GM21526 (cell line): ENCODE results near the gene LZTS2.
A peak's percentile ranks its signal among the peaks of the same experiment; 100 is the strongest.

ENCODE experiments used
- ATAC-seq: cut with Tn5 transposase; IDR thresholded peaks from one replicate; pipeline ENCODE4 v1.9.1; 2021; ENCODE audit warnings: moderate library complexity; ENCODE audit not compliant: unreplicated experiment, low FRiP score

Gene LZTS2

DNA sequence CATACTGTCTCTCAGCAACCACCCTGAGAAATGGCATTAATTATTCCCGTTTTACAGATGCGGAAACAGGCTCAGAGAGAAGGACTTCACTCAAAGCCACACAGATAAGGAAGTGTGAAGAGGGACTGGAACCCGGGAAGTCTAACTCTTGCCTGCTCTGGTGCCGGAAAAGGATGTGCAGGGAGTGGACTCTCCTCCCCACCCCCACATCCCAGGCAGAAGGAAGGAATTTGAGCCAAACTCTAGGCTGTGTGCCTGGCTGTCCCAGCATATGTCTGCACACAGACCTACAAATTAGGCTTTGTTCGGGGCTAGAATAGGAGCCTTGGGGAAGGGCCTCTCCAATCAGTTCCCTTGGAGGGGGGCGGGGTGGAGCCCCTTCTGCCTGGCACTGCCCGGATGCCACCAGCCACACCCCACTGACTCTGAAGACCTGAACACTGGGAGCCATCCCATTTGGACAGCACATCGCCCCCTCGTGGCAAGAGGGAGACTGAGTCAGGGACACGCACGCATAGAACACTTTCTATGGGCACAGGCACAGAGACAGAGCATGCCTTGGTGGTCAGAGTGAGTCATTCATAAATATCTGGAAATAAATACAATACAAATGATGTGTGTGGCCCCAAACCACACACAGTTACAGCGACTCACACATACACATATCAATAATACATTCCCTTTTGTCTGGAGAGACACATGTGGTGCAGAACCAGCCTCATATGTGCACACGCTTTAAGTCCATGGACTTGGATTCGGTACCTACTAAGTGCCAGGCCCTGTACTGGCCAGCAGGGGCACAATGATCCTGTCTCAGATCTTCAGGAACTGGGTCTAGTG lies 13.1 kb downstream of the LZTS2 start:
- peak; percentile 62 for ATAC-seq

DNA sequence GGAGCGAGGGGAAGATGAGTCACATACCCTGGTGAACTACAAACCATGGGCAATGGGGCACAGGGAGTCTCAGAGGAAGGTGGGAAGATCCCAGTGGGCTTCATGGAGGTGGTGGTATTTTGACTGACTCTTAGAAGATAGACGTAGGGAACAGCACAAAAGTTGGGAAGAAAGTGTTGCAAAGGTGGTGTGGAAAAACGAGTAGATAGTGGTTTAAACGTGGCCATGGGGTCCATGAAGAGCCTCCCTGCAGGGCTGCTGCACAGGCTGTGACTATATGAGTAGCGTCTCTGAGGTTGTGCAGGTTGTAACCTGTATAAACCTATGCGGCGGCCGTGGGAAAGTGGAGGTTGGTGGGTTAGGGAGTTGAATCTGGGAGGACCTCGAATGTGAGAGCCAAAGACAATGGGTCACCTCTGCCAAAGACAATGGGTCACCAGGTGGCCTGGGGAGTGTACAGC lies 13.8 kb downstream of the LZTS2 start:
- ATAC-seq: no peak

DNA sequence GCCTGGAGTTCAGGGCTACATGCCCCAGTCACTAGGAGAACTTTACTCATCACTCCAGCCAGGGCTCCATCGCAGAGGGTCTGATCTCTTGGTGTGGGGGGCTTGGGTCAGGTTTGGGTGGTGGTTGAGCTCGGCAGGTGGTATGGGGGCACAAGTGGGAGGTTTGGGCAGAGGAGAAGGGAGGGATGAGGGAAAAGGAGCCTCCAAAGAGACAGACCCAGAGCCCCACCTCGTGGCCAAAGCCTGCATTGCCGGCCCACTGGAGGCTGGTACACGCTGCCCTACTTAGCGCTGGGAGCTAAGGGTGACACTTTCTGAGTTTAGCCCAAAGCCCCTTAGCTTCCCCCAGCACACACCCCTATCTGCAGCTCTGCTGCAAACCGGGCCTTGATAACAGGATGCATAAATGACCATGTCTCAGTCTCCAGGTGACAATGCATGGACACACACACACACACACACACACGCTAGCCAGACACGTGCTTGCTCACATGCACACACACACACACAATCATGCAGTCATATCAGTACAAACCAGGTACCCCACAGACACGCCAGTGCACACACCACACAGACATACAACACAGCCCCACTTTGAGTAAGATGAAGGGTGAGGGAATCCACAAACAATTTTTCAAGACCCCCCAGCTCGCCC lies 14.7 kb downstream of the LZTS2 start:
- no peak for ATAC-seq

- no peak for ATAC-seq
Measured at GRCh38 chr10:101014966-101015581, 15.5 kb downstream of the LZTS2 start.

- no peak for ATAC-seq
Measured at GRCh38 chr10:101015582-101015973, 16.0 kb downstream of the LZTS2 start.

DNA sequence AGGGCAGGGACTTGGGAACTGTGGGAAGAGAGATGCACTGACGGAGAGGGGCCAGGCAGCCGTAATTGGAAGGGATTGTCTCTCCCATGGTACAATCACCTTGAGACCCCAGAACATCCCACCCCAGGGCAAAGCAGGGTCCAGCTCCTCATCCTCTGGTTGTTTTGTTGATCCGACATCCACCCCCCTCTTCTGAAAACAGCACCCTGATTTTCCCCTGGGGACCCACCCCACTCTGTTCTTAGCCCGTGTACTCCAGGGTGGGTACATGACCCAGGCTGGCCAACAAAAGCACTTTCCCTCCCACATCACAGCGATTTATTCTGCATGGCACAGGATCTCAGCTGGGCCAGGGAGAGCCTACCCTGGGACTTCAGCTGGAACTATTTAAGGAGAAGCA lies 17.2 kb downstream of the LZTS2 start:
- no peak for ATAC-seq

GRCh38 chr10:101018118-101018599 lies 18.6 kb downstream of the LZTS2 start:
- no peak for ATAC-seq

GRCh38 chr10:101018600-101019439 lies 19.2 kb downstream of the LZTS2 start:
- ATAC-seq: no peak

GRCh38 chr10:101019440-101019703 lies 19.8 kb downstream of the LZTS2 start:
- ATAC-seq: no peak

GRCh38 chr10:101020427-101021075 lies 20.9 kb downstream of the LZTS2 start:
- no peak for ATAC-seq

DNA sequence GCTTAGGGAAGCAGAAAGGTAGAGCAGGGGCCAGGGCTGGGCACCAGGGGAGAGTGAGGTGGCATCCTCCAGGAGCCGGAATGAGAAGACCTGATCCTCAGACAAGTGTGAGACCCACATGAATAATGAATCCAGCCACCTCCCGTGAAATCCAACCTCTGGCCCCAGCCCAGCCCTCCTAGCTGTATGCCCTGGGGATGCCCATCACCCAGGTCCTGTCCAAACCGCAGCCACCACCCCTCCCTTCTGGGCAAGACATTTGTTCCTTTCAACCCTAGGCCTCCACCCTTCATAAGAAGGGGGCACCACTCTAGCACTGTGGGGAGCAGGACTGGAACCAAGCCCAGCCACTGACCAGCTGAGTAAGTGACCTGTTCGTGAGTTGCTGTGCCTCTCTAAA lies 21.6 kb downstream of the LZTS2 start:
- ATAC-seq: no peak

DNA sequence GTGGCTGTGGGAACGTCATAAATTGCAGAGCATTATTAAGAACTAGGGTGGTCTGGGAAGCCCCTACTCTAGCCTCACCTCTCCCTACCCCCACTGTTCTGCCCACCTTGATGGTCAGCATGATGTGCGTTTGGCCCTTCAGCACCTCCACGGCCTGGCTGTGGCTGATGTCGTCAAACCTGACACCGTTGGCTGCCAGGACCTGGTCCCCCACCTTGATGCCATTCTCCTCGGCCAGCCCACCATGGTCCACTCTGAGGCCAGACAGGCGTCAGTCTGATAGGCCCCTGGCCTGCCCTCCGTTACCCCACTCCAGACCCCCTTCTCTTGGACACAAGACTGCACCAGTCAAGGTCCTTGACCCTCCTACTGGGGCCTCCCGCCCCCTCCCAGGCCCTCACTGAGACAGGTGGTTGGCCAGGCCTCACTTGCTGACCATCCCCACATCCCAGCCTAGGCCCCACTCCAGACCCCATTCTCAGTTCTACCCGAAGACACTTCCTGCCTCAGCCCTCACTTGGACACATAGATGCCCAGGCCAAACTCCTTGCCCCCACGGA lies 22.2 kb downstream of the LZTS2 start:
- no peak for ATAC-seq

DNA sequence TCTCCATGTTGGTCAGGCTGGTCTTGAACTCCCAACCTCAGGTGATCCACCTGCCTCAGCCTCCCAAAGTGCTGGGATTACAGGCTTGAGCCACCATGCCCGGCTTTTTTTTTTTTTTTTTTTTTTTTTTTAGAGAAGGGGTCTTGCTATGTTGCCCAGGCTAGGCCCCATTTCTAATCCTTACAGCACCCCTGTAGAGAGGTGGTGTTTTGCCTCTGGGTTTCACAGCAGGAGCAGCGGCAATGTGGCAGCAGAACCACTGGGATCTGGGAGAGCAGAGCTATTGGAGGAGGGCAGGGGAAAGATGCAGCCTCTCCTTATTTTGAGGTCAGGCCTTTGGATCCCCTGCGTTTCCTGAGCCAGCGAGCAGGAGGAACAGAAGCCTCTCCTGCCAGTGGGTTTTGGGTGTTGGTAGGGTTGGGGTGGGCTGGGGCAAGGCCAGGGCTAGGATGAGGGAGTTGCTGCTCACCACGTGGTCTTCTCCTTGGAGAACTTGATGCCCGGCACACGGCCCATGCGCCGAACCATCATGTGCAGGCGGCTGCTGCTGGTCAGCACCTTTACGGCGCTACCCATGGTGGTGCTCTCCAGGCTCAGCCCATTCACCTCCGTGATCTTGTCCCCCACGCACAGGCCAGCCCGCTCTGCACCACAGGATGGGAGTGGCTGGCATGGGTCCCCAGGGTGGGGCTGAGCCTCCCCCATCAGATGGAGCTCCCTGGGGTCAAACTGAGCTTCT lies 23.5 kb downstream of the LZTS2 start:
- ATAC-seq: no peak

DNA sequence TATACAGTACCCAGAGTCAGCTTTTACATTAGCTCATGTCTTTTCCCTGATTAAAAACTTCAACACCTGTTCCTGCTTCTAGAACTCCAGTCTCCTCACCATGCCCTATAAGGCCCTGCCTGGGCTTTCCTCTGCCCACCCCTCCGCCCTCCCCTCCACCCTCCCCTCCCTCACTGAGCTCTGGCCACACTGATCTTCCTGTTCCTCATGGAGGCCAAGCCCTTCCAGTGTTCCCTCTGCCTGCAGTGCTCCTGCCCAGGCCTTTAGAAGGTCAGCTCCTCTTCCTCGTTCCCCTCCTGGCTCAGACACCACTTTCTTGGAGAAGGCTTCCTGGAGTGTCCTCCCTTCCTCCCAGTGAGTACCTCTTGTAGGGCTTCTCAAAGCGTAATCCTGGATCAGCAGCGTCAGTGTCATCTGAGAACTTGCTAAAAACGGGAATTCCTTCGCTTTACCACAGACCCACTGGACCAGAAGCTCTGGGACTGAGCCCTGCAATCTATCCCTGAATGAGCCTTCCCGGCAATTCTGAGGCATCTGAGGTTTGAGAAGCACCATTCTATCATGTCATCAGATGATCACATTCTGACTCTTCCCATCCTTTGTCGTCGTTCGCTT lies 27.6 kb downstream of the LZTS2 start:
- no peak for ATAC-seq

DNA sequence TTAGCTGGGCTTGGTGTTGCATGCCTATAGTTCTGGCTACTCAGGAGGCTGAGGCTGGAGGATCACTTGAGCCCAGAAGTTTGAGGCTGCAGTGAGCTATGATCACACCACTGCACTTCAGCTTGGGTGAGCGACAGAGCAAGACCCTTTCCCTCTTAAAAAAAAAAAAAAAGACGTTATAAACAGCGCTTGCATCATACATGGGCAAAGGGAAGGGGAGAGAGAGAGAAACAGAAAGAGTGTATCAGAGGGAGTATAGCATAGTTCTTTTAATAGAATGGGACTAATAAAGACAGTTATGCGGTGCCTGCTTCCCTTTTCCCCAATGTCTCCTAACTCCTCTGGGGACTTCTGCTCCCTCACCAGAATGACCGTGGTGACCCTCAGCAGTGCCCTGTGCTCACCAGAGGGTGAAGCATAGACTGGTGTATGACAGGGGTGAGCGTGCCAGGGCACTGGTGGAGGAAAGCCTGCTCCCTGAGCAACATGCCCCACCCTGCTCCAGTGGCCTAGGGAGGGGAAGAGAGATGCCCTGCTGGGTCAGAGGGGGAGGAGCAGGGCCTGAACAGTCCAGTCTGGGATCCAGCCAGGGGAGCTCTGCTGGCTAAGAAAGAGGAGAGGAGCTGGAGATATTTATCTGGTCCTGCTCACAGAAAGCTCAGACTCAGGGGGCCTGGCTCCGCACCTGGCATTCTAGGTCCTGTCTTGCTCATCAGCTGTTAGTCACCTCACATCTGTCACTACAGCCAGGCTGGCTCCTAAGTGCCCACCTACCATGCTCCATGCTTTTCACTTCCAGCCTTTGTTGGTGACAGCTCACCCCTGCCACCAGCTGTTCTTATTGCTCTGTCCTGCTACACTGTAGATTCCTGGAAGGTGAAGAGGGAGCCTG lies 29.1 kb downstream of the LZTS2 start:
- no peak for ATAC-seq

DNA sequence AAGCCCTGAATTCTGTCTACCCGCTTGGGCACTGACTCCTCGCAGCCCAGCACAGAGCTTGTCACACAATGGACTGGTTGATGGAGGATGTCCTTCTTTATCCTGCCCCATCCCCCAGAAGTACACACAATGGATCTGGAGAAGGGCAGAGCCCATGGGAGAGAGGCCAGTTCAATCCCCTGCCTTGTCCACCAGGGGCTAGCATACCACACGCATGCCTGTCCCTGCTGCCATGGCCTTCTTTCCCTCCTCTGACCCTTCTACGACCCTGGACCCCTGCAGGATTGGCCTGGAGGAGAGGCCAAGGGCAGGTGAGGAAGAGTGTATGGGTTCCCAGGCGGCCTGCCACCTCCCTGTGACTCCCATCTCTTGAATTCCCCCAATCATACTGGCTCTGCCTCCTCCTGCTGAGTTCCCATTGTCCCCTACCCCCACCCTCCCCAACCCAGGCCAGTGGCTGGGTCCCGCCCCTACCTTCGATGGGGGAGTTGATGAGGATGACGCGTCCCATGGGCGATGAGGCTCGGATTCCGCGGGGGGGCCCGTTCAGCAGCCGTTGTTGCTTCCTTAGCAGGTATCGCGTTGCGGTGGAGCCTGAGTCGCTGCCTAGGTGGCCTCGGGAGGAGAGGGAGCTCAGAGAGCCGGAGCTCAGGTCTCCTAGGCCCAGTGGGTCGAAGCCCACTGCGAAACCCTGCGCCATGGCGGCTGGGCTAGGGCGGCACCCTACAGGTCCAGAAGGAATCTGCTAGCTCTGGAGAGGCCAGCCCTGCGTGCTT lies 30.1 kb downstream of the LZTS2 start:
- ATAC-seq: no peak

- no peak for ATAC-seq
Measured at GRCh38 chr10:101030496-101031127, 31.0 kb downstream of the LZTS2 start.
